Measurements from ENCODE around the gene OR51M1.

DNA sequence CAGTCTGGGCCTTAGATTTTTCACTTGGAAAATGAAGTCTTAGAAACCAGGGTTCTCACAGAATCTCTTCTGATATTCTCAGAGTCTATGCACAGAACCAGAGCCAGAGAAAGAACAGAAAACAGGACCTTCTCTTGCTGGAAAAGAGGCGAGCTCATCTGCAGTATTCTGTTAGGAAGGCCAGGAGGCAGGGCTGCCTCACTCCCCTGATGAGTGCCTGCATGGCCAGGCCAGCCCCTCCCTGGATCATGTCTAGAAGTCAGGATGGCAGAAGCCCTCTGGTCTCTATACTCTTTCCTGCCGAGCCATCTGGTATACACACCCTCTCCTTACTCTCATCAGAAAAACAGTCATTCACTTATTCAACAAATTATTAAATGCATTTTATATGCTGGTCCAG is 723 bp downstream of the OR51M1 start:
- TF ChIP-seq, protein P1, sequence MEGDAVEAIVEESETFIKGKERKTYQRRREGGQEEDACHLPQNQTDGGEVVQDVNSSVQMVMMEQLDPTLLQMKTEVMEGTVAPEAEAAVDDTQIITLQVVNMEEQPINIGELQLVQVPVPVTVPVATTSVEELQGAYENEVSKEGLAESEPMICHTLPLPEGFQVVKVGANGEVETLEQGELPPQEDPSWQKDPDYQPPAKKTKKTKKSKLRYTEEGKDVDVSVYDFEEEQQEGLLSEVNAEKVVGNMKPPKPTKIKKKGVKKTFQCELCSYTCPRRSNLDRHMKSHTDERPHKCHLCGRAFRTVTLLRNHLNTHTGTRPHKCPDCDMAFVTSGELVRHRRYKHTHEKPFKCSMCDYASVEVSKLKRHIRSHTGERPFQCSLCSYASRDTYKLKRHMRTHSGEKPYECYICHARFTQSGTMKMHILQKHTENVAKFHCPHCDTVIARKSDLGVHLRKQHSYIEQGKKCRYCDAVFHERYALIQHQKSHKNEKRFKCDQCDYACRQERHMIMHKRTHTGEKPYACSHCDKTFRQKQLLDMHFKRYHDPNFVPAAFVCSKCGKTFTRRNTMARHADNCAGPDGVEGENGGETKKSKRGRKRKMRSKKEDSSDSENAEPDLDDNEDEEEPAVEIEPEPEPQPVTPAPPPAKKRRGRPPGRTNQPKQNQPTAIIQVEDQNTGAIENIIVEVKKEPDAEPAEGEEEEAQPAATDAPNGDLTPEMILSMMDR (IDR thresholded peaks at IDR 0.05), result no peak
- no peak for TF ChIP-seq POLR2A (IDR thresholded peaks at IDR 0.05)

Data from right lobe of liver (tissue), 4 donors.